Transverse colon (tissue), 4 donors: ENCODE measurements around the gene TRRAP. TPM values are rescaled to one million over a fixed set of nuclear protein-coding genes. Genes with fewer than 3 reads are reported as not detected.

Source experiments
- DNase-seq: peaks from one replicate; pipeline ENCODE4 v3.0.0-alpha.2; 2019
- H3K27ac ChIP-seq, 4 donors: fragments of 200-600 bp; sonication (generic); 2 replicates each; pipeline ENCODE4 v1.5.1; 2016 to 2018; ENCODE audit warnings: inconsistent platforms in 4 of 4
- H3K27me3 ChIP-seq: fragments of 200-600 bp; sonication (generic); 2 replicates; pipeline ENCODE4 v1.5.1; 2017; ENCODE audit warnings: inconsistent platforms
- H3K36me3 ChIP-seq, 4 donors: fragments of 200-600 bp; sonication (generic); 2 replicates each; pipeline ENCODE4 v1.5.1; 2017 to 2019; ENCODE audit warnings: inconsistent platforms in 4 of 4
- H3K4me1 ChIP-seq, 4 donors: fragments of 200-600 bp; sonication (generic); 2 replicates each; pipeline ENCODE4 v1.5.1; 2017 to 2020; ENCODE audit warnings: inconsistent platforms in 4 of 4
- H3K4me3 ChIP-seq, 4 donors: fragments of 200-600 bp; sonication (generic); 1 replicate in 1 of 4; 2 replicates in 3 of 4; pipeline versions ENCODE4 v1.5.1 to v1.6.1; 2017 to 2019; ENCODE audit warnings: inconsistent platforms in 4 of 4
- H3K9me3 ChIP-seq, 2 donors: fragments of 200-600 bp; sonication (generic); 2 replicates each; pipeline ENCODE4 v1.5.1; 2017 to 2019; ENCODE audit warnings: inconsistent platforms in 2 of 2
- CTCF ChIP-seq, 5 experiments: fragments of 200-600 bp in 3 of 5; fragments of 450-650 bp in 2 of 5; sonication (generic) in 3 of 5; IDR thresholded peaks; 1 replicate in 2 of 5; 2 replicates in 3 of 5; pipeline ENCODE4 v1.5.1; 2016 to 2017; ENCODE audit warnings: antibody characterized with exemption in 5 of 5, inconsistent platforms in 3 of 5, mild to moderate bottlenecking in 2 of 5, moderate library complexity in 1 of 5
- EP300 ChIP-seq: sonication (generic); formaldehyde crosslinking; IDR thresholded peaks from one replicate; pipeline ENCODE4 v1.6.1; 2017; ENCODE audit warnings: antibody characterized with exemption, low read depth
- POLR2A ChIP-seq: fragments of 450-650 bp; IDR thresholded peaks from one replicate; pipeline ENCODE4 v1.6.1; 2016; ENCODE audit warnings: antibody characterized with exemption, mild to moderate bottlenecking, moderate library complexity
- POLR2AphosphoS5 ChIP-seq, 3 donors: sonication (generic); formaldehyde crosslinking; IDR thresholded peaks; one replicate each; pipeline ENCODE4 v1.6.1; 2016; ENCODE audit warnings: antibody characterized with exemption in 3 of 3
- WGBS, 2 donors: methylation state at CpG; one replicate each; pipeline ENCODE4 v1.1.5; 2018; ENCODE audit warnings: low coverage in 1 of 2; 5-methylcytosine and 5-hydroxymethylcytosine counted together
- in situ Hi-C, 4 donors: fragments of 200-750 bp; cut with MboI; loops; one replicate each; pipeline versions ENCODE4 v1.15.0 to v1.15.1; 2017; ENCODE audit warnings: low sequenced_read_pairs in 3 of 4, low pct_ligation_motif_present in 1 of 4, low pct_unique_long_range_greater_than_20kb in 1 of 4
- intact Hi-C: fragments of 100-400 bp; cut with DNase I; formaldehyde crosslinking; loops from one replicate; pipeline ENCODE4 v1.15.1; 2023; ENCODE audit warnings: low total_unique reads
- total RNA-seq, 4 donors: library from RNA; depleted of rRNA; stranded (reverse); fragments of >200 nt; gene quantifications; one replicate each; pipeline ENCODE4 v1.1.0, GENCODE V29; 2016

TRRAP gene
- total RNA-seq, 4 donors from 2014 or later = 27.3 to 73.3 (median 38.0) TPM

GRCh38 chr7:98852826-98853225 lies 25.5 kb upstream of the TRRAP start:
- intact Hi-C loops (no loop called here), in situ Hi-C loops (no loop called here)
- TF ChIP-seq CTCF (IDR thresholded peaks at IDR 0.05) = no peak
- no peak for TF ChIP-seq POLR2AphosphoS5 (IDR thresholded peaks at IDR 0.05)
- no peak for TF ChIP-seq EP300
- no peak for TF ChIP-seq POLR2A
- Histone ChIP-seq H3K36me3 (no peaks in the 10 kb centered on the region), H3K27me3 (no peaks in the 10 kb centered on the region), H3K4me1 (no peaks in the 10 kb centered on the region), H3K9me3 (peaks cover 0 to 4% of the 10 kb centered on the region in 2 donors), H3K27ac (no peak overlapping the region), H3K4me3 (no peak overlapping the region)
- 59% methylated on average over 4 of the region's 4 CpGs; no CpG with 5 or more reads in 1 of the 2 donors for WGBS, 2 donors
- DNase-seq = no peak

GRCh38 chr7:98855610-98856422 lies 22.5 kb upstream of the TRRAP start:
- no peaks in the 10 kb centered on the region for H3K36me3 ChIP-seq
- in situ Hi-C loops (no loop called here), intact Hi-C loops (no loop called here)
- peaks cover 9% of the 10 kb centered on the region for H3K27me3 ChIP-seq
- no peak overlapping the region for H3K4me3 ChIP-seq
- no peak overlapping the region for H3K27ac ChIP-seq
- no peaks in the 10 kb centered on the region for H3K4me1 ChIP-seq
- no peaks in the 10 kb centered on the region for H3K9me3 ChIP-seq
- no peak for DNase-seq
- TF ChIP-seq POLR2A = no peak
- no peak for TF ChIP-seq POLR2AphosphoS5 (IDR thresholded peaks at IDR 0.05)
- TF ChIP-seq CTCF (IDR thresholded peaks at IDR 0.05) = no peak
- no peak for TF ChIP-seq EP300
- 73% methylated on average over 20 of the region's 24 CpGs; no CpG with 5 or more reads in 1 of the 2 donors for WGBS, 2 donors

- in situ Hi-C loops = no loop called here
- no peak for TF ChIP-seq EP300
- no peak for TF ChIP-seq CTCF (IDR thresholded peaks at IDR 0.05)
- no peak for TF ChIP-seq POLR2A
- no peak for TF ChIP-seq POLR2AphosphoS5 (IDR thresholded peaks at IDR 0.05)
- Histone ChIP-seq H3K4me1 (no peaks in the 10 kb centered on the region), H3K27ac (no peak overlapping the region), H3K36me3 (no peaks in the 10 kb centered on the region), H3K9me3 (no peaks in the 10 kb centered on the region), H3K4me3 (no peak overlapping the region), H3K27me3 (peaks cover 9% of the 10 kb centered on the region)
- whole genome bisulfite sequencing, 2 donors = 62 to 70% methylated on average over 9 to 12 of the region's 12 CpGs
- DNase-seq = no peak
- intact Hi-C loops = no loop called here
These were observed 18.3 kb upstream of the TRRAP start for GRCh38 chr7:98860071-98860470.

- H3K36me3 ChIP-seq = no peaks in the 10 kb centered on the region
- WGBS, 2 donors = 73% methylated on average over 4 of the region's 4 CpGs; no CpG with 5 or more reads in 1 of the 2 donors
- no peak for TF ChIP-seq POLR2AphosphoS5 (IDR thresholded peaks at IDR 0.05)
- TF ChIP-seq CTCF (IDR thresholded peaks at IDR 0.05) = no peak
- no peak for TF ChIP-seq POLR2A
- no peak for TF ChIP-seq EP300
- intact Hi-C loops = no loop called here
- no peaks in the 10 kb centered on the region for H3K9me3 ChIP-seq
- no peak for DNase-seq
- H3K27me3 ChIP-seq = peaks cover 14% of the 10 kb centered on the region
- H3K4me1 ChIP-seq = no peaks in the 10 kb centered on the region
- in situ Hi-C loops = no loop called here
- H3K27ac ChIP-seq = no peak overlapping the region
- H3K4me3 ChIP-seq = no peak overlapping the region
These were observed 16.1 kb upstream of the TRRAP start for GRCh38 chr7:98862203-98862602.
